Activated B cell treated with CpG ODN at 0.5 μM for 24 hours (primary cell): Measurements from ENCODE around the gene SNX7. TPM values are rescaled to one million over a fixed set of nuclear protein-coding genes. Genes with fewer than 3 reads are reported as not detected.

Experiments
- ATAC-seq: fragments of 200-7000 bp; cut with Tn5 transposase; one replicate; pipeline ENCODE4 v1.10.0; 2021; ENCODE audit warnings: low read depth, mild to moderate bottlenecking, moderate library complexity
- CTCF ChIA-PET: fragments of 350-600 bp; sonication (Branson Sonifier 250); formaldehyde crosslinking; loops from one replicate; lab custom pipeline; 2021; ENCODE audit warnings: antibody characterized with exemption; lab: Charles Lee
- POLR2A ChIA-PET: fragments of 350-600 bp; sonication (Branson Sonifier 250); formaldehyde crosslinking; loops from one replicate; lab custom pipeline; 2021; ENCODE audit warnings: antibody characterized with exemption; lab: Charles Lee
- DNase-seq: peaks from one replicate; pipeline ENCODE4 v3.0.0; 2022
- H3K27ac Mint-ChIP-seq: one replicate; pipeline ENCODE4 v1.8.0; 2020; ENCODE audit warnings: mixed read lengths
- H3K27me3 Mint-ChIP-seq: one replicate; pipeline ENCODE4 v1.8.0; 2021; ENCODE audit warnings: mixed read lengths
- H3K36me3 Mint-ChIP-seq: one replicate; pipeline ENCODE4 v1.8.0; 2021; ENCODE audit warnings: low read depth, mixed read lengths
- H3K4me1 Mint-ChIP-seq: one replicate; pipeline ENCODE4 v1.8.0; 2021; ENCODE audit warnings: mixed read lengths
- H3K4me3 Mint-ChIP-seq: one replicate; pipeline ENCODE4 v1.8.0; 2020; ENCODE audit warnings: mild to moderate bottlenecking, mixed read lengths
- H3K9me3 Mint-ChIP-seq: one replicate; pipeline ENCODE4 v1.8.0; 2020; ENCODE audit warnings: mixed read lengths
- intact Hi-C: fragments of 100-400 bp; cut with micrococcal nuclease; formaldehyde crosslinking; loops from one replicate; pipeline ENCODE4 v1.15.1; 2024
- total RNA-seq: library from RNA; stranded (reverse); gene quantifications from 2 replicates; pipeline ENCODE4 v1.2.3, GENCODE V29; 2022
- TF ChIP-seq, protein P1 (sequence below): fragments of 200-600 bp; IDR thresholded peaks from one replicate; pipeline ENCODE4 v1.8.0; 2022; ENCODE audit warnings: antibody characterized with exemption, mild to moderate bottlenecking

Gene SNX7
- total RNA-seq, 1 donor from 2014 or later = not detected

DNA sequence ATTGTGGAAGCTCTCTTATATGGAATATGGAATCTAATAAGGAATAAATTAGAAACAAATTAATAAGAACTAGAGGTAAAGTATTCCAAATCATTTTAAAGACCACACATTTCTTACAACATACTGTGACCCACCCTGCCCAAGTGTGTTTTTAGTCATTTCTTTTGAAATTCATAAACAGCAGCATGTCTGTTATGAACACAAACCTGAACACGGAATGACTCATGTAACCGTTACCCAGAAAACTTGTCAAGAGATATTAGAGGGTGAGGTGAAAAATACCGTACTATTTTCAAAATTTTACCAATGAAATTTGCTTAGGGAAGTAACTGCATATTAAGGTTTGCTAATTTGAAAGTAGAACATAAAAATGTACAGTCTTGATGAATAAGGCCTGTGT lies 48.4 kb downstream of the SNX7 start:
- Mint-ChIP-seq H3K27ac (no peak overlapping the region), H3K9me3 (no peaks in the 10 kb centered on the region), H3K36me3 (no peaks in the 10 kb centered on the region), H3K4me1 (no peaks in the 10 kb centered on the region), H3K4me3 (no peak overlapping the region), H3K27me3 (no peaks in the 10 kb centered on the region)
- TF ChIP-seq, protein P1, sequence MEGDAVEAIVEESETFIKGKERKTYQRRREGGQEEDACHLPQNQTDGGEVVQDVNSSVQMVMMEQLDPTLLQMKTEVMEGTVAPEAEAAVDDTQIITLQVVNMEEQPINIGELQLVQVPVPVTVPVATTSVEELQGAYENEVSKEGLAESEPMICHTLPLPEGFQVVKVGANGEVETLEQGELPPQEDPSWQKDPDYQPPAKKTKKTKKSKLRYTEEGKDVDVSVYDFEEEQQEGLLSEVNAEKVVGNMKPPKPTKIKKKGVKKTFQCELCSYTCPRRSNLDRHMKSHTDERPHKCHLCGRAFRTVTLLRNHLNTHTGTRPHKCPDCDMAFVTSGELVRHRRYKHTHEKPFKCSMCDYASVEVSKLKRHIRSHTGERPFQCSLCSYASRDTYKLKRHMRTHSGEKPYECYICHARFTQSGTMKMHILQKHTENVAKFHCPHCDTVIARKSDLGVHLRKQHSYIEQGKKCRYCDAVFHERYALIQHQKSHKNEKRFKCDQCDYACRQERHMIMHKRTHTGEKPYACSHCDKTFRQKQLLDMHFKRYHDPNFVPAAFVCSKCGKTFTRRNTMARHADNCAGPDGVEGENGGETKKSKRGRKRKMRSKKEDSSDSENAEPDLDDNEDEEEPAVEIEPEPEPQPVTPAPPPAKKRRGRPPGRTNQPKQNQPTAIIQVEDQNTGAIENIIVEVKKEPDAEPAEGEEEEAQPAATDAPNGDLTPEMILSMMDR = no peak
- CTCF ChIA-PET = no interaction called here
- intact Hi-C loops = no loop called here
- DNase-seq = no peak
- POLR2A ChIA-PET = no interaction called here
- ATAC-seq = no peak

- H3K9me3 Mint-ChIP-seq = no peaks in the 10 kb centered on the region
- no peak overlapping the region for H3K27ac Mint-ChIP-seq
- ChIA-PET CTCF (no interaction called here), POLR2A (no interaction called here)
- no peak for ATAC-seq
- H3K4me1 Mint-ChIP-seq = no peaks in the 10 kb centered on the region
- TF ChIP-seq, protein P1 = no peak
- no peaks in the 10 kb centered on the region for H3K36me3 Mint-ChIP-seq
- no peaks in the 10 kb centered on the region for H3K27me3 Mint-ChIP-seq
- DNase-seq = no peak
- H3K4me3 Mint-ChIP-seq = no peak overlapping the region
- intact Hi-C loops = no loop called here
Measured at GRCh38 chr1:98723574-98723973, 62.1 kb downstream of the SNX7 start.

- H3K9me3 Mint-ChIP-seq = no peaks in the 10 kb centered on the region
- H3K27ac Mint-ChIP-seq = no peak overlapping the region
- intact Hi-C loops = no loop called here
- no peaks in the 10 kb centered on the region for H3K4me1 Mint-ChIP-seq
- DNase-seq (no peak), ATAC-seq (no peak)
- H3K4me3 Mint-ChIP-seq = no peak overlapping the region
- H3K36me3 Mint-ChIP-seq = no peaks in the 10 kb centered on the region
- H3K27me3 Mint-ChIP-seq = no peaks in the 10 kb centered on the region
- TF ChIP-seq, protein P1 = no peak
- CTCF ChIA-PET = no interaction called here
- POLR2A ChIA-PET = no interaction called here
Measured at GRCh38 chr1:98732985-98733781, 71.7 kb downstream of the SNX7 start.

GRCh38 chr1:98733782-98734112 lies 72.2 kb downstream of the SNX7 start:
- intact Hi-C loops = no loop called here
- no peaks in the 10 kb centered on the region for H3K9me3 Mint-ChIP-seq
- TF ChIP-seq, protein P1 = no peak
- ATAC-seq = no peak
- H3K4me1 Mint-ChIP-seq = no peaks in the 10 kb centered on the region
- CTCF ChIA-PET = no interaction called here
- no peak for DNase-seq
- no peaks in the 10 kb centered on the region for H3K27me3 Mint-ChIP-seq
- H3K27ac Mint-ChIP-seq = no peak overlapping the region
- no peak overlapping the region for H3K4me3 Mint-ChIP-seq
- H3K36me3 Mint-ChIP-seq = no peaks in the 10 kb centered on the region
- POLR2A ChIA-PET = no interaction called here

DNA sequence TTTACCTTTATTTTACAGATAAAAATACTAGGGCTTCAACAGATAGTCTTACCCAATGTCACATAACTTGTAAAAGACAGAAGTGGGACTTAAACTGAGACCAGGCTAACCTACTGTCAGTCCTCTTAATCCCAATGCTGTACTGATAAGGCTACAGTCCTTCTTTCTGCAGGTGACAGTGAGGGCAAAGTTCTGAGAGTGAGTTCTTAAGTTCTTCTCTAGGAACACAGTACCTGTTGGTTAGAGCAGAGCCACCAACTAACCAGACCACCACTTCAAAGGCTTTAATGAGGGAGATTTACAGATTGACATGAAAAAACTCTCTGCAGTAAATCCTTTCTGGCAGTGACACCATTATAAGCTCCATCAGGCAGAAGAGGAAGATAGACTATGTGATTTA lies 74.2 kb downstream of the SNX7 start:
- TF ChIP-seq, protein P1 = no peak
- H3K27ac Mint-ChIP-seq = no peak overlapping the region
- ATAC-seq (no peak), DNase-seq (no peak)
- no peaks in the 10 kb centered on the region for H3K27me3 Mint-ChIP-seq
- H3K4me3 Mint-ChIP-seq = no peak overlapping the region
- ChIA-PET CTCF (no interaction called here), POLR2A (no interaction called here)
- no peaks in the 10 kb centered on the region for H3K36me3 Mint-ChIP-seq
- intact Hi-C loops = no loop called here
- H3K4me1 Mint-ChIP-seq = no peaks in the 10 kb centered on the region
- no peaks in the 10 kb centered on the region for H3K9me3 Mint-ChIP-seq
